DND-41 (cell line): ENCODE measurements around the gene ZDHHC7.

Experiments used
- CTCF ChIP-seq: IDR thresholded peaks from 2 replicates; pipeline ENCODE4 v1.5.1; 2012; ENCODE audit warnings: borderline replicate concordance, low read length, moderate library complexity, mild to moderate bottlenecking; ENCODE audit not compliant: poor library complexity, severe bottlenecking; ENCODE audit errors: extremely low read depth
- EZH2 ChIP-seq: IDR thresholded peaks from 3 replicates; pipeline ENCODE4 v1.6.1; 2012; ENCODE audit warnings: borderline replicate concordance, low read depth, mild to moderate bottlenecking, moderate library complexity, low read length, inconsistent platforms; ENCODE audit not compliant: severe bottlenecking

GRCh38 chr16:85017151-85017550 is 5.8 kb upstream of the ZDHHC7 start:
- TF ChIP-seq CTCF = no peak
- no peak for TF ChIP-seq EZH2
